Mucosa of descending colon (tissue), 3 donors: Measurements from ENCODE around the gene CTNNA3. TPM values are rescaled to one million over a fixed set of nuclear protein-coding genes. Genes with fewer than 3 reads are reported as not detected.
"Not testable (repeated sequence)": the region's sequence is repeated elsewhere in the genome, so short reads cannot be mapped to it uniquely, and the experiment has no call there.

Experiments
- ATAC-seq: fragments of 200-7000 bp; cut with Tn5 transposase; one replicate; pipeline ENCODE4 v1.9.1; 2020; ENCODE audit warnings: mild to moderate bottlenecking, moderate library complexity
- DNase-seq, 3 donors: peaks; one replicate each; pipeline ENCODE4 v3.0.0-alpha.2; 2020
- H3K36me3 ChIP-seq: fragments of 200-600 bp; one replicate; pipeline ENCODE4 v1.8.0; 2021; ENCODE audit warnings: low read depth, mild to moderate bottlenecking
- H3K4me1 ChIP-seq: fragments of 200-600 bp; one replicate; pipeline ENCODE4 v1.8.0; 2021; ENCODE audit warnings: low read depth, mild to moderate bottlenecking
- H3K4me3 ChIP-seq: fragments of 200-600 bp; one replicate; pipeline ENCODE4 v1.8.0; 2021; ENCODE audit warnings: mild to moderate bottlenecking
- H3K9me3 ChIP-seq: fragments of 200-600 bp; one replicate; pipeline ENCODE4 v1.8.0; 2021; ENCODE audit warnings: mild to moderate bottlenecking
- CTCF ChIP-seq: fragments of 200-600 bp; IDR thresholded peaks from one replicate; pipeline ENCODE4 v1.8.0; 2022; ENCODE audit warnings: antibody characterized with exemption, mild to moderate bottlenecking
- intact Hi-C, 2 donors: fragments of 100-400 bp; cut with DNase I in 1 of 2; cut with micrococcal nuclease in 1 of 2; formaldehyde crosslinking; loops; one replicate each; pipeline versions ENCODE4 v1.11.0 to v1.11.1; 2022; cut with DNase I, micrococcal nuclease
- total RNA-seq, 3 donors: library from RNA; stranded (reverse); fragmentation: NEBNext Ultra II Directional in 2 of 3; extraction: Animal tissue kit (Norgen Biotek cat#: 25700) in 2 of 3; gene quantifications; one replicate each; pipeline versions ENCODE4 v1.2.1 to v1.2.4, GENCODE V29; 2021 to 2023
- donor health status: DM: no; HTN: no; CAD: no; lungs with moderate emphysema.
- donor health status: DM: no; HTN: no; CAD: no.
- donor health status: DM: no; HTN: yes; CAD: no.

CTNNA3 gene
- total RNA-seq, 3 donors from 2014 or later: 0.52 to 7.5 (median 0.70) TPM

GRCh38 chr10:67433276-67433675, 262.7 kb downstream of the CTNNA3 start:
- ATAC-seq (no peak), DNase-seq (no peak)
- intact Hi-C loops: no loop called here
- Histone ChIP-seq H3K4me1 (no peaks in the 10 kb centered on the region), H3K4me3 (no peak overlapping the region), H3K36me3 (no peaks in the 10 kb centered on the region), H3K9me3 (no peaks in the 10 kb centered on the region)
- no peak for TF ChIP-seq CTCF

GRCh38 chr10:67402620-67403019, 293.4 kb downstream of the CTNNA3 start:
- ATAC-seq: no peak
- no peak for TF ChIP-seq CTCF
- Histone ChIP-seq H3K36me3 (no peaks in the 10 kb centered on the region), H3K4me1 (no peaks in the 10 kb centered on the region), H3K9me3 (no peaks in the 10 kb centered on the region), H3K4me3 (no peak overlapping the region)
- intact Hi-C loops: no loop called here
- DNase-seq: no peak

- TF ChIP-seq CTCF: no peak
- no peak for DNase-seq
- intact Hi-C loops: no loop called here
- no peaks in the 10 kb centered on the region for H3K4me1 ChIP-seq
- H3K36me3 ChIP-seq: no peaks in the 10 kb centered on the region
- no peak overlapping the region for H3K4me3 ChIP-seq
- H3K9me3 ChIP-seq: no peaks in the 10 kb centered on the region
- no peak for ATAC-seq
These were observed 294.3 kb downstream of the CTNNA3 start for GRCh38 chr10:67401711-67402110.

GRCh38 chr10:67386841-67387533, 309.0 kb downstream of the CTNNA3 start:
- H3K4me3 ChIP-seq, H3K36me3 ChIP-seq, H3K4me1 ChIP-seq, H3K9me3 ChIP-seq, DNase-seq, intact Hi-C loops, ATAC-seq: not testable (repeated sequence)

GRCh38 chr10:67386260-67386659, 309.7 kb downstream of the CTNNA3 start:
- intact Hi-C loops: no loop called here
- Histone ChIP-seq H3K36me3 (no peaks in the 10 kb centered on the region), H3K4me3 (no peak overlapping the region), H3K4me1 (no peaks in the 10 kb centered on the region), H3K9me3 (no peaks in the 10 kb centered on the region)
- no peak for ATAC-seq
- TF ChIP-seq CTCF: no peak
- no peak for DNase-seq

GRCh38 chr10:67385566-67385965, 310.4 kb downstream of the CTNNA3 start:
- no peak overlapping the region for H3K4me3 ChIP-seq
- intact Hi-C loops: no loop called here
- ATAC-seq (no peak), DNase-seq (no peak)
- no peak for TF ChIP-seq CTCF
- no peaks in the 10 kb centered on the region for H3K4me1 ChIP-seq
- H3K36me3 ChIP-seq: no peaks in the 10 kb centered on the region
- no peaks in the 10 kb centered on the region for H3K9me3 ChIP-seq
